Retinal pigment epithelial cell (primary cell): ENCODE measurements around the gene ACTR6.
"Not testable (repeated sequence)": the region's sequence is repeated elsewhere in the genome, so short reads cannot be mapped to it uniquely, and the experiment has no call there.

Source experiments
- DNase-seq: peaks from one replicate; pipeline ENCODE4 v3.0.0-alpha.2; 2010; ENCODE audit warnings: low read depth
- H3K4me3 ChIP-seq: 2 replicates; pipeline ENCODE4 v1.5.1; 2011; ENCODE audit warnings: mild to moderate bottlenecking, low read length, control low read depth, moderate library complexity
- CTCF ChIP-seq: conservative IDR thresholded peaks from 2 replicates; pipeline ENCODE4 v1.5.1; 2011; ENCODE audit warnings: low read depth, low read length, control low read depth, inconsistent platforms

Gene ACTR6

GRCh38 chr12:100253437-100253836 lies 52.8 kb downstream of the ACTR6 start:
- H3K4me3 ChIP-seq: no peak overlapping the region
- no peak for DNase-seq
- TF ChIP-seq CTCF: no peak

GRCh38 chr12:100254876-100255275 lies 54.3 kb downstream of the ACTR6 start:
- no peak for DNase-seq
- TF ChIP-seq CTCF: no peak
- no peak overlapping the region for H3K4me3 ChIP-seq

- TF ChIP-seq CTCF: no peak
- DNase-seq: no peak
- no peak overlapping the region for H3K4me3 ChIP-seq
These were observed 57.5 kb downstream of the ACTR6 start for GRCh38 chr12:100258127-100258526.

GRCh38 chr12:100263131-100263530 lies 62.5 kb downstream of the ACTR6 start:
- H3K4me3 ChIP-seq: no peak overlapping the region
- DNase-seq: no peak
- TF ChIP-seq CTCF: no peak

GRCh38 chr12:100265107-100265506 lies 64.5 kb downstream of the ACTR6 start:
- not testable (repeated sequence) for DNase-seq, H3K4me3 ChIP-seq

GRCh38 chr12:100265732-100266584 lies 65.3 kb downstream of the ACTR6 start:
- TF ChIP-seq CTCF: no peak
- peak overlapping the region; percentile 92 for H3K4me3 ChIP-seq
- no peak for DNase-seq

- H3K4me3 ChIP-seq: peak overlapping the region; percentile 92
- DNase-seq: no peak
- no peak for TF ChIP-seq CTCF
These were observed 65.9 kb downstream of the ACTR6 start for GRCh38 chr12:100266585-100266834.
